Peyer's patch (tissue), 4 donors: ENCODE data around the gene GPX5. TPM values are rescaled to one million over a fixed set of nuclear protein-coding genes. Genes with fewer than 3 reads are reported as not detected.

ENCODE experiments used
- DNase-seq, 3 donors: peaks; one replicate each; pipeline ENCODE4 v3.0.0-alpha.2; 2017 to 2019
- H3K27ac ChIP-seq, 4 donors: fragments of 200-600 bp; sonication (generic); one replicate each; pipeline ENCODE4 v1.5.1; 2016 to 2019
- H3K27me3 ChIP-seq, 2 donors: fragments of 200-600 bp; sonication (generic); one replicate each; pipeline ENCODE4 v1.5.1; 2019
- H3K36me3 ChIP-seq, 3 donors: fragments of 200-600 bp; sonication (generic); one replicate each; pipeline ENCODE4 v1.5.1; 2016 to 2019
- H3K4me1 ChIP-seq, 4 donors: fragments of 200-600 bp; sonication (generic); one replicate each; pipeline ENCODE4 v1.5.1; 2016 to 2019
- H3K4me3 ChIP-seq, 4 donors: fragments of 200-600 bp; sonication (generic); 1 replicate in 3 of 4; 2 replicates in 1 of 4; pipeline ENCODE4 v1.5.1; 2016 to 2019; ENCODE audit warnings: mild to moderate bottlenecking in 1 of 4
- H3K9me3 ChIP-seq, 4 donors: fragments of 200-600 bp; sonication (generic); one replicate each; pipeline ENCODE4 v1.5.1; 2016 to 2019; ENCODE audit warnings: mild to moderate bottlenecking in 1 of 4
- CTCF ChIP-seq, 6 experiments: fragments of 450-650 bp in 4 of 6; fragments of 200-600 bp in 2 of 6; sonication (generic) in 1 of 6; IDR thresholded peaks; one replicate each; pipeline ENCODE4 v1.5.1; 2017 to 2019; ENCODE audit warnings: antibody characterized with exemption in 6 of 6, mild to moderate bottlenecking in 3 of 6, moderate library complexity in 1 of 6
- POLR2A ChIP-seq, 2 donors: fragments of 450-650 bp; IDR thresholded peaks; one replicate each; pipeline ENCODE4 v1.5.1; 2017; ENCODE audit warnings: antibody characterized with exemption in 2 of 2, mild to moderate bottlenecking in 2 of 2, moderate library complexity in 2 of 2
- total RNA-seq, 4 donors: library from RNA; depleted of rRNA; stranded (reverse); fragments of >200 nt; gene quantifications; one replicate each; pipeline ENCODE4 v1.1.0, GENCODE V29; 2016

The GPX5 gene
- total RNA-seq, 4 donors from 2014 or later: not detected

- Histone ChIP-seq H3K4me1 (no peaks in the 10 kb centered on the region), H3K4me3 (no peak overlapping the region), H3K27me3 (no peaks in the 10 kb centered on the region), H3K9me3 (no peaks in the 10 kb centered on the region), H3K27ac (no peak overlapping the region), H3K36me3 (no peaks in the 10 kb centered on the region)
- TF ChIP-seq CTCF (IDR thresholded peaks at IDR 0.05) (no peak), POLR2A (IDR thresholded peaks at IDR 0.05) (no peak)
- no peak for DNase-seq
These were observed 26.4 kb downstream of the GPX5 start for GRCh38 chr6:28551891-28552666.

- Histone ChIP-seq H3K4me3 (no peak overlapping the region), H3K9me3 (no peaks in the 10 kb centered on the region), H3K27me3 (no peaks in the 10 kb centered on the region), H3K4me1 (no peaks in the 10 kb centered on the region), H3K36me3 (no peaks in the 10 kb centered on the region), H3K27ac (no peak overlapping the region)
- TF ChIP-seq POLR2A (IDR thresholded peaks at IDR 0.05): no peak
- no peak for TF ChIP-seq CTCF (IDR thresholded peaks at IDR 0.05)
- DNase-seq: no peak
These were observed 27.8 kb downstream of the GPX5 start for GRCh38 chr6:28553384-28553985.

- Histone ChIP-seq H3K27me3 (no peaks in the 10 kb centered on the region), H3K9me3 (no peaks in the 10 kb centered on the region), H3K27ac (no peak overlapping the region), H3K36me3 (no peaks in the 10 kb centered on the region), H3K4me3 (no peak overlapping the region), H3K4me1 (no peaks in the 10 kb centered on the region)
- TF ChIP-seq POLR2A (IDR thresholded peaks at IDR 0.05): no peak
- no peak for TF ChIP-seq CTCF (IDR thresholded peaks at IDR 0.05)
- no peak for DNase-seq
These were observed 28.6 kb downstream of the GPX5 start for GRCh38 chr6:28553986-28554881.

- Histone ChIP-seq H3K4me3 (no peak overlapping the region), H3K36me3 (no peaks in the 10 kb centered on the region), H3K27me3 (no peaks in the 10 kb centered on the region), H3K27ac (no peak overlapping the region), H3K4me1 (no peaks in the 10 kb centered on the region), H3K9me3 (no peaks in the 10 kb centered on the region)
- no peak for TF ChIP-seq CTCF (IDR thresholded peaks at IDR 0.05)
- no peak for TF ChIP-seq POLR2A (IDR thresholded peaks at IDR 0.05)
- no peak for DNase-seq
These were observed 29.5 kb downstream of the GPX5 start for GRCh38 chr6:28555136-28555535.

- TF ChIP-seq CTCF (IDR thresholded peaks at IDR 0.05) (no peak), POLR2A (IDR thresholded peaks at IDR 0.05) (no peak)
- Histone ChIP-seq H3K4me3 (no peak overlapping the region), H3K4me1 (no peaks in the 10 kb centered on the region), H3K27ac (no peak overlapping the region), H3K27me3 (no peaks in the 10 kb centered on the region), H3K36me3 (no peaks in the 10 kb centered on the region), H3K9me3 (no peaks in the 10 kb centered on the region)
- DNase-seq: no peak
These were observed 32.9 kb downstream of the GPX5 start for GRCh38 chr6:28558629-28559028.
